ENCODE results near the gene MAP4K4. TPM values are rescaled to one million over a fixed set of nuclear protein-coding genes. Genes with fewer than 3 reads are reported as not detected.

Gene MAP4K4
- polyA plus RNA-seq, 3 donors = 75.5 to 81.3 (median 78.3) TPM

GRCh38 chr2:101718993-101719571 is 21.6 kb downstream of the MAP4K4 start:
- no peak for DNase-seq (ENCODE audit: low read depth in 3 of 3, low spot score in 2 of 3)

- DNase-seq (ENCODE audit: low read depth in 3 of 3, low spot score in 2 of 3) = no peak
These were observed 23.2 kb downstream of the MAP4K4 start for GRCh38 chr2:101720732-101721131.

GRCh38 chr2:101722864-101723263 is 25.4 kb downstream of the MAP4K4 start:
- DNase-seq (ENCODE audit: low read depth in 3 of 3, low spot score in 2 of 3) = no peak

GRCh38 chr2:101723371-101724124 is 26.0 kb downstream of the MAP4K4 start:
- DNase-seq (ENCODE audit: low read depth in 3 of 3, low spot score in 2 of 3) = no peak

- no peak for DNase-seq (ENCODE audit: low read depth in 3 of 3, low spot score in 2 of 3)
These were observed 26.6 kb downstream of the MAP4K4 start for GRCh38 chr2:101724125-101724474.

DNA sequence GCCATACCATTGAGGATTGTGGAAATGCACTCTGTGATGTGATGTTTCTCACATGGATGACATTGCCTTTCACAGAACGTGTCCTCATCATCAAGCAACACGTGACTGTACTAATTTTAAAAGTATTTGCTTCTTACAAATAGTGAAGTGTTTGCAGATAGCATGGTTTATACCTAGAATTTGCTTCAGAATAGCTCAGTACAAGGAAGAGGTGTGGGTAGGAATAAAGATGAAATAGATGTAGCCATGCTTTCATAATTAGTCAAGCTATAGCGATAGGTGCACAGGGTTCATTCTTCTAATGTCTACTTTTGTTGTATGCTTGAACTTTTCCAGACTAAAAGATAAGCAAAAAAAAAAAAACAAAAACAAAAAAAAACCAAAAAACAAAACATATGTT is 27.5 kb downstream of the MAP4K4 start:
- no peak for DNase-seq (ENCODE audit: low read depth in 3 of 3, low spot score in 2 of 3)

DNA sequence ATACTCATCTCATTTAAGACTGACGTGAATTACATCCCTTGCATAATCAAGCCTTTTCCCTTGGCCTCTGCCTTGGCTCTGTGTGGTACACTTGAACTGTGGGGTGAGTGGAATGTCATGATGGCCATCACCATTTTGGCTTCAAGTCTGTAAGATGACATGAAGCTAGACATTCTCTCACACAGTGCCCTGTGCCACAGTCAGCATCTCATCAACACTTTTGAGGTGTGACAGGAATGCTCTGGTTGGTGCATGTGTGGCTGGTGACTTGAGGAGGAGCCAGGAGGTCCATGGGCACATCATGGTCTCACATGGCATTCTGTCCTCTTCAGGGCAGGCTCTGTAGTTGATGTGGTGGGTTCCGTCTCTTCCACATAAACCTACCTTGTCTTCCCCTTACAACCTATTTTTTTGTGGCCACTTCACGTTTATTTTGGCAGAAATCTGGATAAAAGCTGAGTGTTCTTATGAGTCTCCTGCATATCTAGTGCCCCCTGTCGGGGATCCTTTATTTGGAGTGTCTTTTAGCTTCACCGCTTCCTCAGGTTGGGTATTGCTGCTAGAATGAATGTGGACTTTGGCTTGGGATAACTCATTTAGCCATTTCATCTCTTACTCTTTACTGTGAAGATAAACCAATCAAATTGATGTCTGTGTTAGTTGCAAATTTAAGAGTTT is 28.1 kb downstream of the MAP4K4 start:
- DNase-seq (ENCODE audit: low read depth in 3 of 3, low spot score in 2 of 3) = no peak

DNA sequence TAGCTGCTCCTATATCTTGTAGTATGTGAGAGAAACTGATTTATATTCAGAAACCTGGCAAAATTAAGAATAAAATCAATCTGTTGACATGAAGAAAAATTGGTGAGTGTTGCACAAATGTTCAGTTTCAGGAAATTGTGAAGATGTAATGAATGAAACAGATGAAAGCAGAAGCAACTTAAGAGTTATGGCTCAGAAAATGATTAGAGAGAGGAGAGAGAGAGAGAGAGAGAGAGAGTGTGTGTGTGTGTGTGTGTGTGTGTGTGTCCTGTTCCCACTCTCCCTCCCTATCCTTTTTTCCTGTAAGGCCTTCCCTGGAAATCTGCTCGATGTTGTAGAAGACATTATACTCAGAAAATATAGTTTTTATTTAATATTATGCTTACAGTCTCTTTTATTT is 31.4 kb downstream of the MAP4K4 start:
- DNase-seq (ENCODE audit: low read depth in 3 of 3, low spot score in 2 of 3) = no peak

GRCh38 chr2:101729521-101730190 is 32.1 kb downstream of the MAP4K4 start:
- DNase-seq (ENCODE audit: low read depth in 3 of 3, low spot score in 2 of 3) = no peak

DNA sequence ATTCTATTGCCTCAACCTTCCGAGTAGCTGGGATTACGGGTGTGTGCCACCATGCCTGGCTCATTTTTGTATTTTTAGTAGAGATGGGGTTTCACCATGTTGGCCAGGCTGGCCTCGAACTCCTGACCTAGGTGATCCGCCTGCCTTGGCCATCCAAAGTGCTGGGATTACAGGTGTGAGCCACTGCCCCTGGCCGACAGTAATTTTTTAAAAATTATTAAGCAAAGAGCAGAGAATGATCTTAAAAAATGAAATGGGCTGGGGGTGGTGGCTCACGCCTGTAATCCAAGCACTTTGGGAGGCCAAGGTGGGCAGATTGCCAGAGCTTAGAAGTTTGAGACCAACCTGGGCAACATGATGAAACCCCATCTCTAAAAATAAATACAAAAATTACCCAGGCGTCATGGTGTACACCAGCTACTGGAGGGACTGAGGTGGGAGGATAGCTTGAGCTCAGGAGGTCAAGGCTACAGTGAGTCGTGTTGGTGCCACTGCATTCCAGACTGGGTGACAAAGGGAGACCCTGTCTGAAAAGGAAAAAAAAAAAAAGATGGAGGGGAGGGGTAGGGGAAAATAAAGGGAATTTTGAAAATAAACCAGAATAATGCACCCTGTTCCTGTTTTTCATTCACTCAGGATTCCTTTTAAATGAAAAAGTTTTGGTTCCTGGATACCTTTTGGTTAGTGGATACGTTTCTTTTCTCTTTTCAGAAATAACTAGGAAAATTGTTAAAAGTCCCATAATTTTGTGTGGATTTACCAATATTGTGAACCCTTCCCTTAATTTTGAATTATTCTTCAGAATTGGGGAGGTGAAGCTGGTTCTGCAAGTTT is 33.9 kb downstream of the MAP4K4 start:
- DNase-seq (ENCODE audit: low read depth in 3 of 3, low spot score in 2 of 3) = no peak

- no peak for DNase-seq (ENCODE audit: low read depth in 3 of 3, low spot score in 2 of 3)
These were observed 34.7 kb downstream of the MAP4K4 start for GRCh38 chr2:101732199-101732598.

- no peak for DNase-seq (ENCODE audit: low read depth in 3 of 3, low spot score in 2 of 3)
These were observed 35.3 kb downstream of the MAP4K4 start for GRCh38 chr2:101732773-101733256.

GRCh38 chr2:101733257-101733993 is 35.9 kb downstream of the MAP4K4 start:
- DNase-seq (ENCODE audit: low read depth in 3 of 3, low spot score in 2 of 3) = no peak

DNA sequence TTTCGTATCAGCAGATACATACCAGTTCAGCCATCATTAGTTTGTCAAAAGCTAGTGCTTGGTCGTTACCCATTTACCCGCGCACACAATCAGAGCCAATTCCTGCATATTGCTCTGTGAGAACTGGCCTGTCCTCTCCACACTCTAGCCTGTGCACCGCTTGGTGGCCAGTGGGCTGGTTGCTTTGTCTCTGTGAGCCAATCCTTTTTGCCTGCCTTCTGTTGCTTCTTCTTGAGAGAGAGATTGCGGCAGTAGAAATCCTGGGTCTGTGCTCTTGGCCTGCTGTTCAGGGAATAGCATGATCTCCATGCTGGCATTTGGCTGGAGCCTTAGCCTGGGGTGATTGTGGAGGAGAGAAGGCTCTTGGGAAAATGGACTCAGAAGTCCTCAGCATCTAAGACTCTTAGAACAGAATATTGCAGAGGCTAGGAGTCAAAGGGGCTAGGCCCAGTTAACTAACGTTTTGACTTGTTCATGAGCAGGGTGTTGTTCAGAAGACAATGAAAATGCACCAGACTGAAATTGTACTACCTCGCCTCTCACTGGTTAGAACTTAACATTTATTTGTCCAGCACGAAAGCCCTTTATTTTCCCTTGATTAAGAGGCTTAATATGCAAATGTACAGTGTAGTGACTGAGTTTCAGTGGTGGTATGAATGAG is 37.1 kb downstream of the MAP4K4 start:
- no peak for DNase-seq (ENCODE audit: low read depth in 3 of 3, low spot score in 2 of 3)

- DNase-seq (ENCODE audit: low read depth in 3 of 3, low spot score in 2 of 3) = no peak
These were observed 37.6 kb downstream of the MAP4K4 start for GRCh38 chr2:101735166-101735533.

DNA sequence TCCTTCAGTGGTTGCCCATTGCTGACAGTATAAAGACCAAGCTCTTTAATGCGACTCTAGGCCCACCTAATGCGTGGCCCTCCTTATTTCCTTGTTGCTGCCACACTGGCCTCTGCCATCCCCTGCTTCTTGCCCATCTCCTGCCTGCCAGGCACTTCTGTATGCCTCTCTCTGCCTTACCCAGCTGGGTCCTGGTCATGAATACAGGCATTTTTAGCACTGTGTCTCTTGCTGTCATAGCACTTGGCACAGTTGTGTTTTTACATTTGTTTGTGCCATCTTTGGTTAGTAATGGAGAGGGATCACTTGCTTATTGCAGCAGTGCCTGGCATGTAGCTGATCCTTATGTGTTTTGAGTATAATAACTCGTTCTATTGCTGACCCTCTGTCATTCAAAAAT is 38.7 kb downstream of the MAP4K4 start:
- no peak for DNase-seq (ENCODE audit: low read depth in 3 of 3, low spot score in 2 of 3)

- DNase-seq (ENCODE audit: low read depth in 3 of 3, low spot score in 2 of 3) = no peak
These were observed 39.4 kb downstream of the MAP4K4 start for GRCh38 chr2:101736861-101737291.

- no peak for DNase-seq (ENCODE audit: low read depth in 3 of 3, low spot score in 2 of 3)
These were observed 40.2 kb downstream of the MAP4K4 start for GRCh38 chr2:101737478-101738255.

All from right renal cortex interstitium (tissue), 3 donors.